ACHN (cell line): ENCODE results near the gene SLC8A1.

ENCODE experiments used
- DNase-seq: peaks from one replicate; pipeline ENCODE4 v3.0.0-alpha.2; 2015
- in situ Hi-C: cut with HindIII; loops from 2 replicates; pipeline ENCODE4 v1.10.0; 2017; ENCODE audit warnings: low sequenced_read_pairs, low pct_ligation_motif_present, low pct_unique_long_range_greater_than_20kb

The SLC8A1 gene

DNA sequence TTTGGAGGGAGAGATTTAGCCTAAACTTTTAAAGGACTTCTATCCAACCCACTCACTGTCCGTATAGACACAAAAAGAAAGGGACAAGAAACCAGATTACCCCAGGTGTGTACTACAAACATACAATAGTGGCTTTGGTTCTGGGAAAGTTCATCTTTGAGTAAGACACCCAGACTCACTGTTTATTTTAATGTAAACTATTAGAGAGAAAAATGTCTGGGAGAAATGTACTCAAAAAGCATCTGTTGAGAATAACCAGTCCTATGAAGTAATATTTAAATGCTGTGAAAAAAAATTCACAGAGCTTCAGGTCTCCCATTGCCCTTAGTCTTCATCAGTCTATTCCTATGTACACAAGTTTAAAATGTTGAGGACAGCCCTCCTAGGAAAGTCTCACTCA is 107.5 kb downstream of the SLC8A1 start:
- in situ Hi-C loops, result no loop called here
- no peak for DNase-seq

- in situ Hi-C loops, result no loop called here
- no peak for DNase-seq
Measured at GRCh38 chr2:40343902-40344301, 108.0 kb downstream of the SLC8A1 start.

- in situ Hi-C loops, result no loop called here
- DNase-seq, result no peak
Measured at GRCh38 chr2:40341198-40341597, 110.7 kb downstream of the SLC8A1 start.

DNA sequence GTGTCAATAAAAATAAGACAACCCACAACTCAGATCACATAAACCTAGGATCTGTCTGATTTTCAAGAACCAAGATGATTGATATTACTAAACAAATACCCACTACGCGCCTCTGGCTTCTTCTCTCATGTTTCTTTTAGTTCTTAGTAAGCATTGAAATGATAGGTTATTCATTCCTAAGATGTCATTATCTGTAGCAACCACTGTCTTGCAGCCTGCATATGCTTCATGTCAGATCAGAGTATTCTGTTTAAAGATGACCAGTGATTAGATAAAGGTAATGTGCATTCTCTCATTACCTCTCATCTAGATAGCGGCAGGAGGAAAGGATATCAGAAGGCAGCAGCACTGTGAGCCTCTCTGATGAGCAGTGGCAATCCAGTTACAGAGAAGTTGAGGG is 112.9 kb downstream of the SLC8A1 start:
- DNase-seq, result no peak
- in situ Hi-C loops, result no loop called here

DNA sequence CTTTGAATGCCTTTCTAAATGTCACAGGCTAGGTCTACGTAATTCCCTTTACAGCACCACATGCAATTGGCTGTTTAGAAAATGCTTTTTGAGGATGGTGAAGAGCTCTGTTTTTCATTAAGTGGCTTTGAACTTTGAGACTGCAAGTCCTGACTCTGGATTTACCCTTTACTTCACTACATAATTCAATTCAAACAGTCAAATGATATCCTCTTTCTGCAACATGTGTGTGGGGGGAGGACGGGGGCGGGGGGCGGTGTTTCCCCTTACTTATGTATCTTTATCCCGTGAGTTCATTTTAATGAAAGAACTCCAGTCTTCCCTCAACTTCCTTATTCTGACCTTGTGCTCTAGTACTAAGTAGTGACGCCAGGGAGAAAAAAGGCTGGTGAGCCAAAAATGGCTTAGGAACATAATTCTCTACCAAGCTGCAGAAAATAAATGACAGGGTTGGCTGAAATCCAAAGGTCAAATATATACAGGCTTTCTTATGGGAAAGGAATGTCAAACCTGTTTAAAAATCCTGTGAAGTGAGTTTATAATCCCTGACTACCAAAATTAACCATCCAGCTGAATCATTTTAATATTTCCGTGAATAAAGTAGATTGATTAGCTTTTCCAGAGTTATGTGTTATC is 119.6 kb downstream of the SLC8A1 start:
- peak; percentile 42 for DNase-seq
- in situ Hi-C loops, result no loop called here

DNA sequence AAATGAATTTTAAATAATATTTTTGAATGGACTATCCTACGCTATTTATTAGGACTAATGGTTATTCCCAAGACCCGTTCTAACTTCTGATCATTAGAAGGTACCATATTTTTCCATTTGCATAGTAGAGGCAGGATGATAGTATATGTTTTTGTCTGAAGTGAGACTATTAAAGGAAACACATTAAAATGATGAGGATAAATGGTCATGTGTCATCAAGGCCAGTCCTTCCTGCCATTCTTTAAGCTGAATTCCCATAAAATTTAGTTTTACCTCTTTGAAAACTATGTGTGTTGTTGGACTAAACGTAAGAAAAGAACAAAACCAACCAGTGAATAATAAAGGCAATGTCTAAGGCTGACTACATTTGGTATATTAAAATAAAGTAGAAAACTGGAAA is 121.8 kb downstream of the SLC8A1 start:
- in situ Hi-C loops, result no loop called here
- no peak for DNase-seq

DNA sequence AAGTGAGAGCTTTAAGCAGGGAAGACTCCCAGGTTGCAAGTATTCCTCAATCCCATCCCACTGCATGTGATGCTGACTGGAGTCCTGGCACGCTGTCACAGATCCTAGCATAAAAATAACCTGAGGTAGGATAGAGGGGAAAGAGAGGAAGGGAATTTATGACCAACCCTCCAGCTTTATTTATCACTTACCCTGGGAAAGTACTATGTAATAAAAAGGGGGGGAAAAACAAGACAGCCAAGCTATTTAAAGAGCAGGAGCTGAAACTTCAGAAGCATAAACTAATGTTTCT is 122.2 kb downstream of the SLC8A1 start:
- in situ Hi-C loops, result no loop called here
- no peak for DNase-seq

- in situ Hi-C loops, result no loop called here
- DNase-seq, result peak; percentile 63
Measured at GRCh38 chr2:40325116-40325515, 126.8 kb downstream of the SLC8A1 start.

DNA sequence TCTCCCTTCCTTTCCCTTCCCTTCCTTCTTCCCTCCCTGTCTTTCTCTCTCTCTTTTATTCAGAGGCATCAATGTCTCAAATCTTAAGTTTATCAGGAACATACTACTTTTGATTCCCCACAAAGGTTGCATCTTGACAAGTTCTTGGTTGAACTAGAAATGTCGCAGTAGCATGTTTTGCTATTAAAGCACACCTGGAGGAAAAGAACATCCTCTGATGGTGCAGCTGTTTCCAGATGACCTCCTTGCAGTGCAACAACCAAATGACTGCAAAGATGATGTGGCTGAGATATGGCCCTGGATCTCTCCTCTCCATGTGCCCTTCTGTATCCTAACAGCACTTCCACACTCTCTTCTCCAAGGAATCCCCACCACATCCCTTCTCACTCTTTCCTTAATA is 127.2 kb downstream of the SLC8A1 start:
- in situ Hi-C loops, result no loop called here
- no peak for DNase-seq

DNA sequence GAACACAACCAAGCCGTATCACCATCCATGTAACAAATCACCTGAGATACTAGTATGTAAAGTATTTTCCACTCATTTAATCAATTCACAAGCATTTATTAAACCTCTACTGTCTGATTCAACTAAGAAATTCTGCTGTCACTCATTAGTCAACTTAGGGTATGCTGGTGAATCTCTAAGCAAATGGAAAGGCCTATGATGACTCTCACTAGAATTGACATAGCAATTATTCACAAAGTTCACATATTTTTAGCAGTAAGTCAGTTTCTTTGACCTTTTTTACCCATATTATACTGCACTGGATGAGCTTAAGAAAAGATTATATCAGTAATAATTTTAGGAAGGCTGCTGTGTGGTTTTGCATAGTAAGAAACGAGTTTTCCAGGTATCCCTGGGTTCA is 130.1 kb downstream of the SLC8A1 start:
- in situ Hi-C loops, result no loop called here
- DNase-seq, result no peak

DNA sequence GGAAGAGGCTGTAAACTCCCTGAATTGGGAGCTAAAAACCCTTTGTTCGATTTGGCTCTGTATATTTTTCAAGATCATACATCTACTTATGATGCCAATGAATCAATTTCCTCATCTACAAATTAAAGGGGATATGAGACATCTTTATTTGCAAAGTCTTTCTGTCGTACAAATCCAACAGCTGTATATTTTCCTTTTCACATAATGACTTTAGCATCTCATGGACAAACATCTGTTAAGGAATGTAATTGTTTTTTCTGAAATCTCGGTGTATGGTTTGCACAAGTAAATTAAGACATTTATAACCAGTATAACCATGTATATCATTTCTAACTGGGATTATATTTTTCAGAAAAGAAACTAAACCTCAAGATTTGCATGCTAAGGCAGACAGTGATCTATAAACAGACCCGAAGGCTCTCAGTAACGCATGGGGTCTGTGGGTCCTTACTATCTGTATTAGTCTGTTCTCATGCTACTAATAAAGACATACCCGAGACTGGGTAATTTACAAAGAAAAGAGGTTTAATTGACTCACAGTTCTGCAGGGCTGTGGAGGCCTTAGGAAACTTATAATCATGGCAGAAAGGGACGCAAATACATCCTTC is 130.8 kb downstream of the SLC8A1 start:
- in situ Hi-C loops, result no loop called here
- no peak for DNase-seq

- in situ Hi-C loops, result no loop called here
- no peak for DNase-seq
Measured at GRCh38 chr2:40318921-40319320, 133.0 kb downstream of the SLC8A1 start.

- in situ Hi-C loops, result no loop called here
- DNase-seq, result no peak
Measured at GRCh38 chr2:40317761-40318160, 134.1 kb downstream of the SLC8A1 start.

GRCh38 chr2:40317046-40317445 is 134.8 kb downstream of the SLC8A1 start:
- in situ Hi-C loops, result no loop called here
- DNase-seq, result no peak

- no peak for DNase-seq
- in situ Hi-C loops, result no loop called here
Measured at GRCh38 chr2:40316620-40317019, 135.3 kb downstream of the SLC8A1 start.

DNA sequence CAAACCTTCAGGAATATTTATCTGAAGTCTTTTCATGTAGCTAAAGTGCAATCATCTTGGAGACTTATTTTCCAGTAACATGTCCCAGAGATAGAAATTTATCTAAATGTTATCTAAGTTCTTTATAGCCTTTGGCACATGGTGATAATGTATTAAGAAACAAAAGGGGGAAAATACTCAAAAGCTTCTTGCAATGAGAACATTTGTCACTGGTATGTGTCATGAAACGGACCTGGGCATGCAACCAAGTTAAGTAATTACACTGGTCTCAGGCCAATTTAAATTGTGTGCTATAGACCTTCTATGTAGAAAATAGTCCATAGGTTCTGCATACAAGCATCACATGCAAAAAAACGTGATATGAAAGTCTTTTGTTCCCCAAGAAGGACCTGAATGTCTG is 136.2 kb downstream of the SLC8A1 start:
- in situ Hi-C loops, result no loop called here
- no peak for DNase-seq

DNA sequence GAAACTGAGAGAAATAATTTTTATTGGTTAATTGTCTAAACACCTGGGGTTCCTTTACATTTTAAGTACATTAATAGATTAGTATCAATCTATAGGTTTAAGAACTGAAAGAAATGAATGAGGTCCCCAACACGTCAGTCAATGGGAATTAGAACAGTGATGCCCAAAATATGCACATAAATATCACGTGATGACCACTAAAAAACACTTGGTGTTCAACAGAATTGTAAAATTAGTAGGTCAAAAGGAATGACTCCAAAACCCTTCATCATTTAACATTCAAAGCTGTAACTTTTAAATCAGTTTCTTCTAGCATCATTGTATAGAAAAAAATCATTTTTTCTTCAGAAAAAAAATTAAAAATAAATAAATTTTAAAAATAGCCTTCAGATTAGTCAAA is 140.9 kb downstream of the SLC8A1 start:
- DNase-seq, result no peak
- in situ Hi-C loops, result no loop called here

DNA sequence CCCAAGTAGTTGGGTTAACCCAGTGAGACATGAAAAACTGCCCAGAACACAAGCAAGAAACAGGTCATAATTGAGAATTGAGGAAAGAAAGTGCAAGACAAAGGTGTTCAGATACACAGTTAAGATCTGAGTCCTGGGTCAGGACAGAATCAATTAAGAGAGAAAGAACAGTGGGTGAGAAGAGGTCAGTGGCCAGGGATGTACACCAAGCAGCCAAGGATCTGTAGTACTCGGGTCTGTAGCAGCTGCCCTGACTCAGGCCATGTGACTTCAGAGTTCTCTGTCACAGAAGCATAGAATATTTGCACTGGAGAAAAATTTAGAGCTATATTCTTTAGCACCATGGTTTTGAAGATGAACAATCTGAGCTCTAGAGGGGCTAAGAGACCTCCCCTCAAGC is 141.6 kb downstream of the SLC8A1 start:
- DNase-seq, result no peak
- in situ Hi-C loops, result no loop called here

DNA sequence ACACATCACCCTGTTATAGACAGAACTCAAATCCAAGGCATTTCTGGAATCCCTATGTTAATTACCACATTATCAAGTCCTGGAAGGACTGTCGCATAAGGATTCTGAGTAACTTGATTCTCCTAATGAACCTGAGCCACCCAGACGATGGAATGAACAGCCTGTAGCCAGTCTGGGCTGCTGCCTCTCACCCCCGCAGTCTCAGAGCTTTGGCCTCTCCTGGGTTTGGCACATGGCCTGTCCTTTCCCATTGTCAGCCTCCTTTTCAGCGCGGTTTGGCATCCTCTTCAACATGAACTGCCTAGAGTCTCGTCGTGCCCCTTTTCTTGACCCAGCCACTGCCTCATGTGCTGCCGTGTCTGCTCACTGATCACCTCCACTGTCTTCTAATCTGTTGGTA is 147.6 kb downstream of the SLC8A1 start:
- no peak for DNase-seq
- in situ Hi-C loops, result no loop called here

DNA sequence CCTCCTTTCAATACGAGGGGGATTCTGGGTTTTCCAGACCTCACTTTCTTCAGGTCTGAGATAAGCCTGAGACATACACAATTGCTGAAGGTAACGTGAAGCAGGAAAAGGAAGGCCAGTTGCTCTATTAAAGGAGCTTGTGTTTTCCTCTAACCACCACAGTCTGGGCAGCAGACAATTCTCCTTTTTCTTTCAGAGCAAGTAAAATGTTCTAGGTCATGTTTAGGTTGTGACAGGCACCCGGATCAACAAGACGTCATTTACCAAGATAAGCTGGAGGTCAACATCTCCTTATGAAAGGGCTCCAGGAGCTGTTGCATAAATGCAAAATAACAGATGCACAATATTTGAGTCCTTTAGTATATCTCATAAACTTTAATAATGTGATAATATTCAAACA is 148.1 kb downstream of the SLC8A1 start:
- in situ Hi-C loops, result no loop called here
- no peak for DNase-seq

DNA sequence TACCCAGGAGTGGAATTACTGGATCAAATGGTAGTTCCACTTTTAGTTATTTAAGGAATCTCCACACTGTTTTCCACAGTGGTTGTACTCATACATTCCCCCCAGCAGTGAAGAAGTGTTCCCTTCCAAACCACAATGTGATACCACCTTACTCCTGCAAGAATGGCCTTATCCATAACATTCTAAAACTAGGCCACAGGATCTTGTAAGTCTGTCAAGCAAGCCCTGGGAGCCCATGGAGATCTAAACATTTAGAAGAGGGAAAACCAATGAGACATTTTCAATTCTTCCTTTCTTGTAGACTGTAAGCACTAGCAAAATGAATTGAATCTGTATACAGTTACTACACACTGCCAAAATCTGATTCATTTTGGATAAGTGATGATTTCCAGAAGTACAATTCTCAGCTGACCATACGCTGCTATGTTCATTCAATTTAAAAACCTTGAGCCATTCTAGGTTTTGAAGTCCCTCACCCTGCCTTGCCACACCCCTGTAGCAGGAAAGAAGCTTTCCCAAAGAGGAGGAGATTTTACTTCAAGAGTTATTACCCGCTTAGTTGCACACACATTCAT is 149.1 kb downstream of the SLC8A1 start:
- DNase-seq, result no peak
- in situ Hi-C loops, result no loop called here
